ENCODE data around the gene DNAJC22. TPM values are rescaled to one million over a fixed set of nuclear protein-coding genes. Genes with fewer than 3 reads are reported as not detected.

Gene DNAJC22
- total and polyA plus RNA-seq, 2 of the 13 experiments (the other 11 are each of a cell fraction or from before 2014, with no cell fraction given) = 25.2 to 31.7 TPM

GRCh38 chr12:49366096-49366651 lies 19.5 kb downstream of the DNAJC22 start (continued):
- TF ChIP-seq ZBTB4 (CRISPR knock-in tag; IDR thresholded peaks at IDR 0.05; ENCODE audit: borderline replicate concordance) = peak; percentile 58; the same call in 1 of the 2 replicates
- TF ChIP-seq ZNF574 (CRISPR knock-in tag; IDR thresholded peaks at IDR 0.05) = no peak
- TF ChIP-seq ZNF430 (CRISPR knock-in tag; IDR thresholded peaks at IDR 0.05) = peak; percentile 55; the same call in 1 of the 2 replicates
- no peak for TF ChIP-seq MXD3 (CRISPR knock-in tag; IDR thresholded peaks at IDR 0.05)
- TF ChIP-seq HCFC1 (IDR thresholded peaks at IDR 0.05; ENCODE audit: low read depth, low read length) = no peak
- no peak for TF ChIP-seq ZNF343 (CRISPR knock-in tag; IDR thresholded peaks at IDR 0.05)
- TF ChIP-seq TRAFD1 (CRISPR knock-in tag; IDR thresholded peaks at IDR 0.05; ENCODE audit: borderline replicate concordance) = no peak
- TF ChIP-seq HES4 (CRISPR knock-in tag; IDR thresholded peaks at IDR 0.05; ENCODE audit: borderline replicate concordance) = no peak
- TF ChIP-seq BRF2 (CRISPR knock-in tag; IDR thresholded peaks at IDR 0.05) = no peak
- no peak for TF ChIP-seq ZNF746 (CRISPR knock-in tag; IDR thresholded peaks at IDR 0.05)
- TF ChIP-seq ZBED4 (CRISPR knock-in tag; IDR thresholded peaks at IDR 0.05; ENCODE audit: borderline replicate concordance) = no peak
- TF ChIP-seq SNAPC2 (CRISPR knock-in tag; IDR thresholded peaks at IDR 0.05) = 0 out of 2 replicates have a peak, but pooled peaks have one; percentile 43
- TF ChIP-seq MLX (CRISPR knock-in tag; IDR thresholded peaks at IDR 0.05) = no peak
- no peak for TF ChIP-seq ZNF850 (CRISPR knock-in tag; conservative IDR thresholded peaks at IDR 0.05)
